Uterus (tissue), 4 donors: Measurements from ENCODE around the gene PCSK4. TPM values are rescaled to one million over a fixed set of nuclear protein-coding genes. Genes with fewer than 3 reads are reported as not detected.

Experiments used
- total RNA-seq, 4 donors: library from RNA; depleted of rRNA in 3 of 4; stranded (reverse); fragments of >200 nt in 3 of 4; gene quantifications; one replicate each; pipeline versions ENCODE4 v1.1.0 to v1.2.4, GENCODE V29; 2014 to 2023
- donor health status: DM: yes; HTN: yes; CAD: no.

Gene PCSK4
- total RNA-seq, 4 donors from 2014 or later, result under 0.01 to 6.4 (median 4.6) TPM; not detected in 1

Other genes with a start within 250 kb of the PCSK4 start
- 100 to 1,000 TPM in 2 of 4 donors, 10 to 100 TPM in 1, 1 to 10 TPM in 1; 4.7 to 164 (median 68.9) TPM for gene ATP5F1D, start 248.6 kb downstream of the PCSK4 start, total RNA-seq
- 100 to 1,000 TPM in 1 of 4 donors, 10 to 100 TPM in 2, under 1 TPM in 1; 0.77 to 108 (median 15.0) TPM for gene MIDN, start 241.8 kb downstream of the PCSK4 start, total RNA-seq
- gene CIRBP, start 221.0 kb downstream of the PCSK4 start, total RNA-seq, result 100 to 1,000 TPM; 235 to 950 (median 535) TPM
- 10 to 100 TPM in 2 of 4 donors, 1 to 10 TPM in 2; 2.1 to 24.3 (median 7.1) TPM for gene FAM174C, start 214.8 kb downstream of the PCSK4 start, total RNA-seq
- gene EFNA2, start 204.5 kb downstream of the PCSK4 start, total RNA-seq, result under 1 TPM in 1 of 4 donors, not detected in 3; 0.76 TPM
- gene NDUFS7, start 106.4 kb downstream of the PCSK4 start, total RNA-seq, result 10 to 100 TPM; 39.2 to 65.5 (median 42.1) TPM
- gene GAMT, start 88.8 kb downstream of the PCSK4 start, total RNA-seq, result 10 to 100 TPM in 2 of 4 donors, 1 to 10 TPM in 2; 3.3 to 14.4 (median 8.4) TPM
- 100 to 1,000 TPM in 1 of 4 donors, 10 to 100 TPM in 1, 1 to 10 TPM in 2; 1.2 to 102 (median 23.8) TPM for gene DAZAP1, start 82.8 kb downstream of the PCSK4 start, total RNA-seq
- gene RPS15, start 52.0 kb downstream of the PCSK4 start, total RNA-seq, result 1,000 to 10,000 TPM in 3 of 4 donors, 100 to 1,000 TPM in 1; 648 to 5,728 (median 1,854) TPM
- gene APC2, start 40.2 kb downstream of the PCSK4 start, total RNA-seq, result 1 to 10 TPM in 1 of 4 donors, under 1 TPM in 2, not detected in 1; 0.12 to 3.5 (median 0.77) TPM
- gene C19orf25, start 11.1 kb downstream of the PCSK4 start, total RNA-seq, result 10 to 100 TPM; 17.7 to 32.9 (median 28.9) TPM
- 1 to 10 TPM in 1 of 4 donors, under 1 TPM in 2, not detected in 1; 0.76 to 3.0 (median 0.77) TPM for gene REEP6, start 831 bp upstream of the PCSK4 start, total RNA-seq
- gene ADAMTSL5, start 22.7 kb upstream of the PCSK4 start, total RNA-seq, result 10 to 100 TPM in 3 of 4 donors, 1 to 10 TPM in 1; 3.5 to 39.4 (median 12.6) TPM
- 1 to 10 TPM in 1 of 4 donors, under 1 TPM in 1, not detected in 2; 0.21 to 2.7 TPM for gene PLK5, start 33.7 kb upstream of the PCSK4 start, total RNA-seq
- gene MEX3D, start 78.0 kb upstream of the PCSK4 start, total RNA-seq, result 10 to 100 TPM in 3 of 4 donors, 1 to 10 TPM in 1; 4.4 to 34.8 (median 23.2) TPM
- 10 to 100 TPM; 53.8 to 75.9 (median 64.5) TPM for gene MBD3, start 102.5 kb upstream of the PCSK4 start, total RNA-seq
- 100 to 1,000 TPM in 1 of 4 donors, 10 to 100 TPM in 3; 20.6 to 110 (median 30.8) TPM for gene UQCR11, start 115.1 kb upstream of the PCSK4 start, total RNA-seq
- gene TCF3, start 162.3 kb upstream of the PCSK4 start, total RNA-seq, result 100 to 1,000 TPM in 1 of 4 donors, 10 to 100 TPM in 3; 15.6 to 132 (median 65.7) TPM